SK-N-SH treated with all-trans-retinoic acid at 6 μM for 48 hours (cell line): ENCODE results near the gene HOXD1.

Source experiments
- ATAC-seq: fragments of 200-7000 bp; cut with Tn5 transposase; 3 replicates; pipeline ENCODE4 v1.9.1; 2020; ENCODE audit warnings: mild to moderate bottlenecking, moderate library complexity
- BACH2 ChIP-seq: fragments of 250-450 bp; sonication (Bioruptor Pico); IDR thresholded peaks from 2 replicates; pipeline ENCODE4 v1.9.0; 2021; ENCODE audit warnings: mild to moderate bottlenecking, borderline replicate concordance
- CREB5 ChIP-seq: fragments of 250-450 bp; sonication (Bioruptor Pico); IDR thresholded peaks from 2 replicates; pipeline ENCODE4 v1.5.1; 2020; ENCODE audit warnings: low read depth, mild to moderate bottlenecking, moderate library complexity
- CSDC2 ChIP-seq: fragments of 250-450 bp; sonication (Bioruptor Pico); IDR thresholded peaks from 2 replicates; pipeline ENCODE4 v1.5.0; 2020; ENCODE audit warnings: mild to moderate bottlenecking, moderate library complexity
- CSRNP3 ChIP-seq: fragments of 250-450 bp; sonication (Bioruptor Pico); IDR thresholded peaks from 2 replicates; pipeline ENCODE4 v1.5.1; 2021; ENCODE audit warnings: mild to moderate bottlenecking, moderate library complexity
- ESRRG ChIP-seq: fragments of 250-450 bp; sonication (Bioruptor Pico); IDR thresholded peaks from 2 replicates; pipeline ENCODE4 v1.6.1; 2021; ENCODE audit warnings: mild to moderate bottlenecking
- GLIS3 ChIP-seq: fragments of 250-450 bp; sonication (Bioruptor Pico); IDR thresholded peaks from 2 replicates; pipeline ENCODE4 v1.5.0; 2020; ENCODE audit warnings: mild to moderate bottlenecking, moderate library complexity
- ISL1 ChIP-seq: fragments of 250-450 bp; sonication (Bioruptor Pico); IDR thresholded peaks from 2 replicates; pipeline ENCODE4 v2.1.2; 2022; ENCODE audit warnings: mild to moderate bottlenecking, moderate library complexity
- OSR1 ChIP-seq: fragments of 250-450 bp; sonication (Bioruptor Pico); IDR thresholded peaks from 2 replicates; pipeline ENCODE4 v1.8.0; 2022; ENCODE audit warnings: moderate library complexity, mild to moderate bottlenecking, inconsistent platforms
- PATZ1 ChIP-seq: fragments of 250-450 bp; sonication (Bioruptor Pico); IDR thresholded peaks from 2 replicates; pipeline ENCODE4 v1.8.0; 2020; ENCODE audit warnings: mild to moderate bottlenecking, moderate library complexity, borderline replicate concordance
- PPARA ChIP-seq: fragments of 250-450 bp; sonication (Bioruptor Pico); IDR thresholded peaks from 2 replicates; pipeline ENCODE4 v1.5.0; 2020; ENCODE audit warnings: mild to moderate bottlenecking, borderline replicate concordance
- RARB ChIP-seq: fragments of 250-450 bp; sonication (Bioruptor Pico); IDR thresholded peaks from 2 replicates; pipeline ENCODE4 v1.8.0; 2021; ENCODE audit warnings: mild to moderate bottlenecking, moderate library complexity
- SNAI2 ChIP-seq: fragments of 250-450 bp; sonication (Bioruptor Pico); IDR thresholded peaks from 2 replicates; pipeline ENCODE4 v1.5.0; 2020; ENCODE audit warnings: mild to moderate bottlenecking, moderate library complexity
- TCF4 ChIP-seq: fragments of 250-450 bp; sonication (Bioruptor Pico); IDR thresholded peaks from 2 replicates; pipeline ENCODE4 v1.8.0; 2021; ENCODE audit warnings: mild to moderate bottlenecking, moderate library complexity, borderline replicate concordance
- TOX ChIP-seq: fragments of 250-450 bp; sonication (Bioruptor Pico); IDR thresholded peaks from 2 replicates; pipeline ENCODE4 v1.8.0; 2021; ENCODE audit warnings: mild to moderate bottlenecking, moderate library complexity, borderline replicate concordance
- TSHZ2 ChIP-seq: fragments of 250-450 bp; sonication (Bioruptor Pico); IDR thresholded peaks from 2 replicates; pipeline ENCODE4 v1.5.0; 2020; ENCODE audit warnings: mild to moderate bottlenecking, moderate library complexity
- ZC3H10 ChIP-seq: fragments of 250-450 bp; sonication (Bioruptor Pico); IDR thresholded peaks from 2 replicates; pipeline ENCODE4 v1.5.1; 2021; ENCODE audit warnings: mild to moderate bottlenecking, moderate library complexity
- ZFP3 ChIP-seq: fragments of 250-450 bp; sonication (Bioruptor Pico); IDR thresholded peaks from 2 replicates; pipeline ENCODE4 v1.5.0; 2020; ENCODE audit warnings: mild to moderate bottlenecking, moderate library complexity
- ZFP30 ChIP-seq: fragments of 450-650 bp; formaldehyde crosslinking; IDR thresholded peaks from 2 replicates; pipeline ENCODE4 v1.5.0; 2022; ENCODE audit warnings: mild to moderate bottlenecking, moderate library complexity
- ZNF565 ChIP-seq: fragments of 450-650 bp; formaldehyde crosslinking; conservative IDR thresholded peaks from 2 replicates; pipeline ENCODE4 v1.5.0; 2020; ENCODE audit warnings: low read depth, mild to moderate bottlenecking, moderate library complexity
- ZNF70 ChIP-seq: fragments of 450-650 bp; formaldehyde crosslinking; IDR thresholded peaks from 2 replicates; pipeline ENCODE4 v1.5.0; 2020; ENCODE audit warnings: mild to moderate bottlenecking, moderate library complexity
- ZNF8 ChIP-seq: fragments of 450-650 bp; formaldehyde crosslinking; IDR thresholded peaks from 2 replicates; pipeline ENCODE4 v1.5.0; 2020; ENCODE audit warnings: mild to moderate bottlenecking, moderate library complexity

The HOXD1 gene

GRCh38 chr2:176206136-176206535 lies 17.7 kb downstream of the HOXD1 start:
- no peak for TF ChIP-seq ZNF70 (CRISPR knock-in tag)
- TF ChIP-seq PPARA, result no peak
- no peak for TF ChIP-seq ISL1 (CRISPR knock-in tag)
- TF ChIP-seq TCF4 (CRISPR knock-in tag), result no peak
- no peak for TF ChIP-seq BACH2 (CRISPR knock-in tag)
- no peak for TF ChIP-seq SNAI2
- TF ChIP-seq GLIS3, result no peak
- TF ChIP-seq ZFP3 (CRISPR knock-in tag), result no peak
- no peak for TF ChIP-seq PATZ1 (CRISPR knock-in tag)
- TF ChIP-seq ZFP30 (CRISPR knock-in tag), result no peak
- TF ChIP-seq ZNF565 (CRISPR knock-in tag), result no peak
- TF ChIP-seq ZC3H10 (CRISPR knock-in tag), result no peak
- no peak for TF ChIP-seq RARB
- no peak for TF ChIP-seq TOX (CRISPR knock-in tag)
- TF ChIP-seq CREB5 (CRISPR knock-in tag), result no peak
- ATAC-seq, result no peak; the same call in 2 of the 3 replicates

- no peak for ATAC-seq
- TF ChIP-seq TCF4 (CRISPR knock-in tag), result 0 out of 2 replicates have a peak, but pooled peaks have one; percentile 22
- TF ChIP-seq OSR1 (CRISPR knock-in tag), result no peak
These were observed 18.2 kb downstream of the HOXD1 start for GRCh38 chr2:176206682-176207081.

- TF ChIP-seq ZNF8 (CRISPR knock-in tag), result no peak
- TF ChIP-seq PPARA, result no peak
- TF ChIP-seq PATZ1 (CRISPR knock-in tag), result no peak
- ATAC-seq, result no peak
These were observed 22.6 kb downstream of the HOXD1 start for GRCh38 chr2:176211110-176211509.

- ATAC-seq, result no peak
- TF ChIP-seq ZC3H10 (CRISPR knock-in tag), result no peak
- TF ChIP-seq RARB, result no peak
- no peak for TF ChIP-seq CREB5 (CRISPR knock-in tag)
- TF ChIP-seq CSRNP3, result no peak
- no peak for TF ChIP-seq CSDC2 (CRISPR knock-in tag)
- no peak for TF ChIP-seq ZNF565 (CRISPR knock-in tag)
- TF ChIP-seq OSR1 (CRISPR knock-in tag), result no peak
- TF ChIP-seq ZNF70 (CRISPR knock-in tag), result no peak
- no peak for TF ChIP-seq ESRRG
- TF ChIP-seq GLIS3, result no peak
- no peak for TF ChIP-seq ZFP3 (CRISPR knock-in tag)
- TF ChIP-seq TSHZ2 (CRISPR knock-in tag), result no peak
- TF ChIP-seq, all 23 proteins: peak for 0
These were observed 23.8 kb downstream of the HOXD1 start for GRCh38 chr2:176212276-176212675.
